Measurements from ENCODE around the gene SH3BP4. TPM values are rescaled to one million over a fixed set of nuclear protein-coding genes. Genes with fewer than 3 reads are reported as not detected.

SH3BP4 gene
- total RNA-seq, 1 donor from 2014 or later: 20.5 TPM

DNA sequence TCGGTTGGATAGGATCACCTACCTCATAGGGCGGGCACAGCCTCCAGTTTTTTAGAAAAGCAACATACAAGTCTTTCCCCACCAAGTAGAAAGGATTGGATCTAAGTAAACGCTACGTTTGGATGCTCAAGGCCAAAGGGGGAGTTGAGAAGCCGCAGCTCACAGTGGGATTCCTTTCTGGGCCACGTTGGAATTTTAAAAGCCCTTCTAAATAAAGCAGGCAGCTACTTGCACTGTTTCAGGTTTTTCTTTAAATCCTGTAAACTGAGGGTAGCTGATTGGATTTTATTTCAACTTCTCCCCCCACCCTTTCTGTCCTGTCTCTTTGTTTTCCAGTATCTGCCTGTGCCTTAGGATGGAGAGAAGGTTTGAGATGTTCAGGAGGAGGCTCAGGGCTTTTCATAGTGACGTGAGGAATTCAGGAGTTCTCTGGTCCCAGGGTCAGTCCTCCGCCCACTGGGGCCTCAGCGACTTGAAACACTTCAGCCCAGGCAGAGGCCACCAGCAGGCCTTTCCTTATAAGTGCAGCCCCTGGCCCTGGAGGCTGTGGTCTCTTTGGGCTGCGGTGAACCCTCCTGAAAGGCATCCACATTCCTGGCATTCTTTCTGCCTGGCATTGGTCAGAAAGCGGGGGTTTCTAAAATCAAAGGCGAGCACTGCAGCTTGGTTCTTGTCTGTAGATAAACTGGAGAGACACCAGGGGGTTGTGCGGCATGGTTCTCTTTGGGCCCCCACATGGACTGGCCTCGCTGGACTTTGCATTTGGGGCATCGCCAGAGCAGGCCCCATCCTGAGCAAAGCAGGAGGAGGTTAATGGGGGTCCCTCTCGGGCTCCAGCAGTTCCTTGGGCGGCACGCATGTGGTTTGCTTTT lies 44.5 kb downstream of the SH3BP4 start:
- no peak for DNase-seq (ENCODE audit: low spot score)

DNA sequence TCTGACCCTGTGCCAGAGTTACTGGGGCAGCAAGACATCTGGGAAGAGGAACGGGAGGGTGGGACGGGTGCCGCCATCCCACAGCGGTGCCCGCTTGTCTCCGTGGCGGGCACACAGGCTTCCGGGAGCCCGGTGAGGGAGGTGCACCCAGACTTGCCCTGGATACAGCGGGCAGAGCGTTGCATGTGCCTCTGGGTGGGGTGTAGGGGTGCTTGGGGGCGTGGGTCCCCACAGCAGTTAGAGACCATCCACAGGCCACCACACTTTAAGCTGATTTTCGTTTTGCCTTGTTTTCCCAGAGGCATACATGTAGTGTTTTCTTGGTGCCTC lies 45.1 kb downstream of the SH3BP4 start:
- DNase-seq (ENCODE audit: low spot score): no peak

DNA sequence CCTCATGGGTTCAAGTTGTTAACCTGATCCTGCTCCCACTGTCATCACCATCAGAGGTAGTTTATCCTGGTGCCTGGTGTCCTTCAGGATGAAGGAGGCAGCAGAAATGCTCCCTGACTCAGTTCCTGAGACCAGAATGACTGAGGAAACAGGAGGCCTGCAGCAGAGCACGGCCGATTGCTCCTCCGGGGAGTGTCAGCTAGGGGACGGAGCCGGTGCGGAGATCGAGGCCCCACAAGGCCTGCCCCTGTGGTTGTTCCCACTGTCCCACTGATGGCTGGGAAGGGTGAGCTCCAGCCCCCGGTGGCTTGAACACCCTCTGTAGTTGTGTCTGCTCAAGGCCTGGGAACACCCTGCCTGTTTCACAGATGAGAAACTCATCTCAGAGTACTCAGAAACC lies 45.6 kb downstream of the SH3BP4 start:
- no peak for DNase-seq (ENCODE audit: low spot score)

DNA sequence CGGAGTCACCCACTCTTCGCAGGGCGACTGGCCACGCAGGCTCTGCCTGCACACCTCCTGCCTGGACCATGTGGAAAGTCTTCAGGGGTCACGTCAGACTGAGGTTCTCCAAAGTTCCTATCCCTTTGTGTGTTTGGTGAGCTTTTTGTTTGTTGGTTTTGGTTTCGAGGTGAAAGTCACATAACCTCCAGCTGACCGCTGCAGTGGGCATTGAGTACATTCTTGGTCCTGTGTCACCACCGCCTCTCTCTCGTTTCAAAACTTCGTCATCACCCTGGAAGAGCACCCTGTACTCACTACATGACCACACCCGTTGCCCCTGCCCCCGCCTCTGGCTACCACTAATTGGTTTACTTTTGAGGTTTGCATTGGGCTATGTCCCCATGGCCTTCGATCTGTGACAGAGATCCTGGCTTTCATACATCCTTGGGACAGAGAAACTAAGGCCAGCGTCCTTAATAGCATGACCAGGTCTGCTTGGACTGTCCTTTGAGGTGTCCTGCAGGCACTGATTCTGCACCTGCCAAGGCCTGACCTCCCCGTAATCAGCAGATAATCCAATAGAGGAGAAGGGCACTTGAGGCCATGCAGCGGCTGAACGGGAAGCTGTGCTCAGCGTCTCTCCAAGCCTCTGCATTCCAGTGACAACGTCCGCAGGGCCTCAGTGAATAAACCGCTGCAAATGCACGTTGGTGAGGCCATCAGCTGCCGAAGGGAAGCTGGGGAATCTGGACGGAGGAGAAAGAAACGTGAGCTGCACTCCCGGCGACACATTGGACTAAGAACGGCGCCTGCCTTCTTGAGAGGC lies 46.8 kb downstream of the SH3BP4 start:
- DNase-seq (ENCODE audit: low spot score): no peak

DNA sequence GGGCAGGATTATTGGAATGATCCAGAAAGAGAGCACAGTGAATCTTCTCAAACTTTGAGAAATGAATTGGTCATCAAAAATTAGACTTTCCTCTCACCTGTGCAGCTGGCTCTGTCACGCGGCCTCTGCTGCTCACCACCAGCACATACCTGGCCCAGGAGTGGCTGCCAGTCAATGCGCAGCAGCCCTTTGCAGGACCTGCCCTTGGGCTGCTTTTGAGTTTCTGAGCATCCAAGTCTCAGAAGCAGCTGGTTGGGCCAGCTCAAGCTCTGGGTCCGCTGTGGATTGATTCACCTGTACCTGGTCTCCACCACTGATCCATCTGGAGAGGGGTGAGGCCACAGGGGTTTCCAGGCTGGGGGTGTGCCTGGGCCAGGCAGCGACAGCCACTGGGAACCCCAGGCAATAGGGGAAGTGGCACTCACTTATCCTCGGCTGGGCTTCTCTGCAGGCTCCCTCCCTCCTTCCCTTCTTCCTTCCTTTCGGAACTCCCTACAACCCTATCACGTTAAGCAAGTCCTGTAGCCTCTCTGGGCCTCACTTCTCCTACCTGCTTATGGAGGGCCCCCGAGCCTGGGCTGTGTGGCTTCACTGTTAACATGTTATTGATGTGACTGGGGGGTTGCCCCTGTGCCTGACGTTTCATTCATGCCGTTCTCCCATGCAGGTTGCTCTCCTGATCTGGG lies 48.1 kb downstream of the SH3BP4 start:
- DNase-seq (ENCODE audit: low spot score): no peak

DNA sequence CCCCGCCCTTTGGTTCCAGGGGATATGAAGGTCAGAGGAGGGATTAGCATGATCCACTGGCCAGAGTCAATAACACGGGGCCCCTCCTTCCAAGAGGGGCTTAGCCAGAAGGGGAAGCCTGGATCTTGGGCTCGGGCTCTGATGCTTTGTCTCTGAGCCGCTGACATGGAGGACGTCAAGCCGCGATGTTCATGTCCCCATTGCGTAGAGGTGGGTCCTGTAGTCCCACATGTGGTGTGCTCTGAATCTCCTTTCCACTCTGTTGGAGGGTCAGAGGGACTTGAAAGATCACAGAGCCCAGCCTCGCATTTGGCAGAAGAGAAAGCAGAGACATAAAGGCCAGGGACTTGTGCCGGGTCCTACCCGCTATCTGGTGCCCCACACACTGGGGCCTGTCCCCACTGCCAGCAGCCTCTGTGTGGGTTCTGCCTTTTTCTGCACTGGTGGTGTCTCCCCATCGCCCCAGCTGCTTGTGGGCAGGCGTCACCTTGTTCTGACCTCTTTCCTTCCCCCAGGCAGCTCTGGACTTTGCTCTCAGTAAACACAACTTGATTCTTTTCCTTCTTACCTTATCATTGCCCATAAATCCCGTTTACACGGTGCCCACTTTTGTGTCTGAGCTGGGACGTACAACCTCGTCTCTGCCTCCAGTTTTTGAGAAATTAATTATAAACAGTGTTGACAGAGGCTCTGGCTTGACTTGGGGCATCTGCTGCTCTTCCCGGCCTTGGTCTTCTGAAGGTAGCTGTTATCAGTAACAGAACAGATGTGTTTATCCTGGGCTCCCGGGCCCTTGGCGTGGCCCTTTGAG lies 48.8 kb downstream of the SH3BP4 start:
- DNase-seq (ENCODE audit: low spot score): no peak

DNA sequence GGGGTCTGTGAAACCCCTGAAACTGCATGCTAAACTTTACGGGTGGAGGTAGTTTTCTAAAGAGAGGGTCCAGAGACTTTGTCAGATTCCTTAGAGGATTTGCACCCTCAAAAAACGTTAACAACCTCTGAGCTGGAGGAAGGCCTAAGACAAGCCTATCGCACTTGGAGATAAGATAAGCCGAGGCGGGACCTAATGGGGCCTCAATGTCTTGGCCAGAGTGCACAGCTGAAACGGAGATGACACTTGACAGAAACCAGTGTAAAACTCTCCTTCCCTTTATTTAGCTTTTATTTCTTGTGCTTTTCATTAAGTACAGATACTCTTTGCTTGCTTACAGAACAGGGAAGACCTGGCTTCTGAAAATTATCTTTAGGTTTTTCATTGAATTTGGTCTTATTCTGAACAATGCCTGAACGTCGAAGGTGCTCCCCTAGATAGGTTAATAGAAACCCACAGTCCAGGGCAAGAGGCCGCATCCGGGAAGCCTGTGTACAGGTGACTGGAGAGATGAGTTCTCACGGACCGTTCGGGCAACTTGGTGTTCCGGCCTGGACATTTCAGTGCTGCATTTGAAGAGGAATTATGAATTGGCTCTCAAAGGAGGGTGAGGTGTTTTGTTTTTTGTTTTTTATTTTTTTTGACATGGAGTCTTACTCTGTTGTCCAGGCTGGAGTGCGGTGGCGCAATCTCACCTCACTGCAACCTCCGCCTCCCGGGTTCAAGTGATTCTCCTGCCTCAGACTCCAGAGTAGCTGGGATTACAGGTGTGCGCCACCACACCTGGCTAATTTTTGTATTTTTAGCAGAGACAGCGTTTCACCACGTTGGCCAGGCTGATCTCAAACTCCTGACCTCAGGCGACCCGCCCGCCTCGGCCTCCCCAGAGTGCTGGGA lies 49.7 kb downstream of the SH3BP4 start:
- DNase-seq (ENCODE audit: low spot score): no peak

DNA sequence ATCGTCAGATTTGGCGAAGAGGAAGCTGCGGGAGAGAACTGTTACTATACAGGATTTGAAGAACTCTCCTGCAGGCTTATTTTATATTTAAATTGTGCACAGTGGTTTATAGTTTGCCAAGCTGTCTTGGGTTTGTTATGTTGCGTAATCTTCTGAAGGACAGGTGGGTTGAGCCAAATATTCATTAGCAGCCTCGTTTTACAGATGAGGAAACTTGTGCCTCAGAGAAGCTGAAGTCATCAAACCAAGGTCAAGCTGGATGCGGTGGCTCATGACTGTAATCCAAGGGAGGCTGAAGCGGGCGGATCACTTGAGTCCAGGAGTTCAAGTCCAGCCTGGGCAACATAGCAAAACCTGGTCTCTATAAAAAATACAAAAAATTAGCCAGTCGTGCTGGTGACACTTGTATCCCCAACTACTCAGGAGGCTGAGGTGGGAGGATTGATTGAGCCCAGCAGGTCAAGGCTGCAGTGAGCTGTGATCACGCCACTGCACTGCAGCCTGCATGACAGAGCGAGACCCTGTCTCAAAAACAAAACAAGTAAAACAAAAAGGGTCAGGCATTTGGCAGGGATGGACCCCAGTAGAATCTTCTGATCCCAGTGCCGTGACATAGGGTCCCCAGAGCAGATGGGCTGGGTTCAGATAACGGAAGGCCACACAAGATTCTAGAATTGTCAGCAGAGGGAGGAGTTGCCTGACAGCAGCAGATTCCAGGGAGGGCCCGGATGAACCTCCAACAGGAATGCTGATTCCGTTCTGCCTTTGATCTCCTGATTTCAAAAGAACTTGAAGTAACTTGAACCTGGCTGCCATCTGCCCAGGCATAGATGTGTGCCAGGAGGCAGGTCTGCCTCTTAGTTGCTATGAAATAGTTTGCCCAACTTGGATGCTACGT lies 50.6 kb downstream of the SH3BP4 start:
- no peak for DNase-seq (ENCODE audit: low spot score)

DNA sequence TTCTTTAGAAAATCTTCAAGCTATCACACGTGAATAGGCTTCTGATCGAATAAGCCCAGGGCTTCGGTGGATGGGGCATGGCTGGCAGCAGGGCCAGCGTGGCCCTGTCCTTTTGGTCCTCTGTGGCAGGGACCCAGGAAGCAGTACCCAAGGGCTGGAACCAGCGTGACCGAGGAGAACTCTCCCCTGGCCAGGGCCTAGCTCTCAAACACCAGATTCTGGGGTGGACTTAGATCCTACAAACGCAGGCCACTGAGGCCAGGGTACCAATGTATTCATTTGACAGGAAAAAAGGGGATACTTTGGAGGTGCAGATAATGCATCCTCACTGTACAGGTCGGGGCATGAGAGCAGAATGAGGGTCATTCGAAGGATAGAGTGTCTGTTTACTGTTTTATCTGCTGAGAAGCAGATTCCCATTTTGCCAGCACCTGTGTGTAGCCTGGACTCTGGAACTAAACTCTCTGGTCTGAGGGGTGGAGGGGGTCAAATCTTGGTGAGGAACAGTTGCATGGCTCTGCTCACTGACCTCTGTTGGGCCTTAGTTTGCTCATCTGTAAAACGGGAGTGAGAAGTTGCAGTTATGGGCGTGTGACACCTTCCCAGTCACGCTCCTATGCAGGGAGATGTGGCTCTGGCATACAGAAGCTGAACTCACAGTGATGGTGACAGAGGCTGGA lies 51.4 kb downstream of the SH3BP4 start:
- DNase-seq (ENCODE audit: low spot score): no peak

DNA sequence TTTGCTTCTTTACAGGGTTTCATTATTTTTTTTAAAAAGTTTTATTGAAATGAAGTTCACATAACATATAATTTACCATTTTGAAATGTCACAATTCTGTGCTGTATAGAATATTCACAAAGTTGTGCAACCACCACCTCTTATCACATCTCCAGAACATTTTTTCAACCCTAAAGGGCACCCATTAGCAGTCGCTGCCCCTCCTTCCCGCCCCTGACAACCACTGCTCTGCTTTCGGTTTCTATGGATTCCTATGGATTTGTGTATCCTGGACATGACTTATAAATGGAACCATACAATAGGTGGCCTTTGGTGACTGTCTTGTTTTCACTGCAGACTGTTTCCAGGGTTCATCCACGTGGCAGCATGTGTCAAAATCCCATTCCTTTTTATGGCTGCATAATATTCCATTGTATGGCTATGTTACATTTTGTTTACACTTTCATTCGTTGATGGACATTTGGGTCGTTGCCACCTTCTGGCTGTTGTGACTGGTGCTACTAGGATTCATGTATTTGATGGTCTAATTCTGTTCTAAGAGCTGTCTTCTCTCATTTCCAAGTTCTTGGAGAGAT lies 52.6 kb downstream of the SH3BP4 start:
- no peak for DNase-seq (ENCODE audit: low spot score)

DNA sequence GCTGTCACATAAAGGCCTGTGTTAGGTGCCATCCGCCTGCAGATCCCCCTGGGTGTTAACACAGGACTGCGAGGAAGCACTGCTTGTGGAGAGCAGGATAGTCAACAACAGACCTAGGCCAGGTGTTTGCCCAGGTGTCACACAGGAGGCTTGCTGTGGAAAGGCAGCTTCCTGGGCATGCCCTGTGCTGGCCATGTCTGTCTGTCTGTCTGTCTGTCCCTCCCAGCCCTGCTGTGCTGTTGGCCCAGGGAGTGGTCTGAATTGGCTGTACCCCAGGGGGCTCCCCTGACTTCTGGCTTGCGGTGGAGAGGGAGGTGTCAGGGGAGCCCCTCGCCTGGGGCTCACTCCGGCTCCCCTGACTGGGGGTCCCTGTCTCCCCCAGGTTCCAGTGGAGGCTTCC lies 53.2 kb downstream of the SH3BP4 start:
- DNase-seq (ENCODE audit: low spot score): no peak

DNA sequence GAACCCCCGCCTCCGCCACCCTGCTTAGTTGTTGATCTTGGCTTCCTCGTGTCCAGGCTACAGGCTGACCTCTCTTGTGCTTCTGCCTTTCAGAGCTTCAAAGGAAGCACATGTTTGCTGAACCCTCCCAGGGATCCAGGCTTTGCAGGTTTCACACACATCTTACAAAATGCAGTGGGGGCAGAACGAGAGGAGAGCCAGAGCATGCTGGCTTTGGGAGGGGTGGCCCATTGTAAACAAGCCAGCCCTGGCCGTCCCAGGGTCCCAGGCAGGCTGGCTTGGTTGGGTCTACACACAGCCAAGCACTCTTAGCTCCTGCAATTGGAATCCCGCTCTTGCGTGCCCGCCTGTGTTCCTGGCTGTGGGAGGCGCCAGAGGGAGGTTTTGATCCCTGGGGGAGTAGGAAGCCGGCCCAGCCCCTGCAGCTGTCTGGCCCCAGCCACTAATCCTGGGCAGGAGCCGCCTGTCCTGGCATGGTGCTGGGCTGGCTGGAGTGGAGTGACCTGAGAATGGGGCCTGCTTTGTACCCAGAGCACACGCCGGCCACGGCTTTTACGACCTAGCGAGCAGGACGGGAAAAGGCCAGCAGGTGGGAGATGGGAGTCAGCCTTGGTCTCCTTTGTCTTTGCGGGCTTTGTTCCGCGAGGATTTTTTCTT lies 53.9 kb downstream of the SH3BP4 start:
- no peak for DNase-seq (ENCODE audit: low spot score)

DNA sequence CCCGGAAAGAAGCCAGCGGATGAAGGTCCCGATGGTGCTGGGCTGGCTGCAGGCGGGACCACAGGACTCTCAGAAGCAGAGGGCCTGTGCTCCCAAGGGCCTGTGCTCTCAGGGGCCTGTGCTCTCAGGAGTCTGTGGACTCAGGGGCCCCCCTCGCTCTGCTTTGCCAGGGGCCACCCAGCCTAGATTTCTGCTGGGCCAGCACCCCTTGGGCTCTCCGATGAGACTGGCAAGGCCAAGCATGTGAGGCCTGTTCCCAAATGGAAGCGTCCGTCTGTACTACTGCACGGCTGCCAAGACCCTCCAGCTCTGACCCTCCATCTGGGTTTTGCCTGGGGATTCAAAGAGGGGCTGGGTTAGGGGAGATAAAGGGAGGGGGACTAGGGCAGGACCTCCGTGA lies 54.6 kb downstream of the SH3BP4 start:
- DNase-seq (ENCODE audit: low spot score): no peak

DNA sequence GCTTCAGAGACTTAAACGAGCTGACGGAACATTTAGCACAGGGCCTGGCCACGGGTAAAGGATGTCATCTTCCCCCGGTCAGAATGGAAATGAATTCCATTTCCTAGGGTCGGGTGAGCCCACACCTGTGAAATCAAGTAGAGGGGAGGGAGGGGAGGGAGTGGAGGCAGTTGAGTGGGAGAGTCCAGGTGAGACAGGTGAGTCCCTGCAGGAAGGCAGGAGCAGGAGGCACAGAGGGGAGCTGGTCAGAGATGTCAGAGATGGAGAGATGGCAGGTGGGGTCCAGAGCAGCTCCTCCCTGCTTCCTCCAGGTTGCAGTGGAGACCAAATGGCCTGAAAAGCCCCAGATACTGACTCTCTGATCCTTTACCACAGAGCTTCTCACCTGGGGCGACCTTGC lies 55.2 kb downstream of the SH3BP4 start:
- no peak for DNase-seq (ENCODE audit: low spot score)

DNA sequence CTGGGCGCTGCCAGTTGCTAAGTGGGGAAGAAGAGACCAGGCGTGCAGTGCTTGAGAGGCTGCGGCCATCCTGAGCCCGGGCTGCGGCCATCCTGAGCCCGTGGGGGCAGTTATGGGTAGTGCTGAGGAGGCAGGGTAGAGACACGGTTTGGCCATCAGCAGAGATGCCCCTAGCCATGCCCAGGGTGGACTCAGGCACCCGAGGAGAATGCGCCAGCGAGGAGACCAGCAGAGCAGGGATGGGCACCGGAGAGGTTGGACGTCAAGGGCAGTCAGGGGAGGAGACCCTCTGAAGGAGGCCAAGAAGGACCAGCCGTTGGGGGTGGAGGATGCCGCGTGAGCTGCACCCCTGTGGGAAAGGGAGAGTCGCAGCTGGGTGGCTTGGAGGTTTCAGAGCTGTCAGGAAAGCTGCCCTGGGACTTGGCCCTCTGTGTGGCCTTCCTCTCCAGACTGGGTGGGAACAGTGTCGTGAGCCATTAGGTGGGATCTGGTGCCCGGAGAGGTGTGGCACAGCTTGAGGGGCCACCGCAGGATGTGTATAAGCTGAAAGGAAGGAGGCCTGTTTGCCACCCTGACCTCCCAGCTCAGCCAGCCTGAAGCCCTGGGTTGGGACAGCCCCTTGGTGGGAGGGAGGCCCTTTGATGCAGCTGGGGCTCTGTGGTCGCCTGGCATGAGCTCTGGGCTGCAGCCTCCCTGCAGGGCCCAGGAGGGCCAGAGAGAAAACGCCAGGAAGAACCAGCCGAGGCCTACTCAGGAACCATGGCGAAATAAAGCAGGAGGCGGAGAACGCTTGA lies 56.0 kb downstream of the SH3BP4 start:
- no peak for DNase-seq (ENCODE audit: low spot score)

DNA sequence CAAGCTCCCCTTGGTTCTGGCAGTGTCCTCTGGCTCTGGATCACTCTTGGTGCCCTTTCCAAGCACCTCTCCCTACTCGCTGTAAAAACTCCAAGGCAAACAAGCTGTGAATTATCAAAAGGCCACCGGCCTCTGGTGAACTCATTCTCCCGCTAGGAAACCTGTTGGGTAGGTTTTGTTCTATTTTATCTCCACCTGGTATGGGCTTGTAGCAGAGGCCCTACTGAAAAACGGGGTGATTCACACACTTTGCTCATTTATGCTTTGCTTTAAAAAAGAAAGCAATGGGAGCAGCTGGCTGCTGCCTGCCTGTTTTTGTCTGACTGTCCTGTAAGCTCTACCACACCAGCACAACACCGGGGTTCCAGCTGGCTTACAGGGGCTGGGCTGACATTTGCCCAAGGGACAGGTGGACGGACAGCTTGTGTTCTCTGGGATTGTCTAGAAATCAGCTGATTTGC lies 56.8 kb downstream of the SH3BP4 start:
- no peak for DNase-seq (ENCODE audit: low spot score)

DNA sequence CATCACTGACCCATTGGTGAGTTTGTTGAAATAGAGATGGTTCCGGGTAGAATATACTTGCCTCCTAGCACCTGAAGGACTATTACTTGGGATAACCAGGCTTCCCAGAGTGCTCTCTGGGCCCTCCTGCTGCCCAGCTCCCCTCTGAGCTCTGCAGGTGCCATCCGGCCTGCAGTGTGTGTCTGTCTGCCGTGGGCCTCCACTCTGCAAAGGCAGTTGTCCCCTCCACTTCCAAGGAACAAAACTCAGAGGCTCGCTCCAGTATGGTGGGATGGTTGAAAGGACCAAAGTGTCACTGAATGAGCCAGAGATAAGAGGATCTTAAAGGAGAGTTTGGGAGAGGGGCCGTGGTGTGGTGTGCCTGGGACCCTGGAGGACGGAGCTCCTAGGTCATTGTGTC lies 57.3 kb downstream of the SH3BP4 start:
- DNase-seq (ENCODE audit: low spot score): no peak
